CD4-positive, alpha-beta memory T cell (primary cell): ENCODE data around the gene ANKRD11. TPM values are rescaled to one million over a fixed set of nuclear protein-coding genes. Genes with fewer than 3 reads are reported as not detected.
"Not testable (repeated sequence)": the region's sequence is repeated elsewhere in the genome, so short reads cannot be mapped to it uniquely, and the experiment has no call there.

Experiments
- CTCF ChIA-PET: fragments of 350-600 bp; sonication (Branson Sonifier 250); formaldehyde crosslinking; loops from one replicate; lab custom pipeline; 2021; ENCODE audit warnings: inconsistent platforms; ENCODE audit not compliant: partially characterized antibody; lab: Charles Lee
- POLR2A ChIA-PET: fragments of 350-600 bp; sonication (Branson Sonifier 250); formaldehyde crosslinking; loops from one replicate; lab custom pipeline; 2021; ENCODE audit not compliant: partially characterized antibody; lab: Charles Lee
- DNase-seq, 5 donors: peaks; one replicate each; pipeline versions ENCODE4 v3.0.0 to v3.0.0-alpha.2; 2020 to 2022; ENCODE audit warnings: mixed read lengths in 1 of 5
- H3K27ac ChIP-seq: one replicate; pipeline ENCODE4 v1.7.0; 2013; ENCODE audit warnings: low read depth, low read length
- H3K27me3 ChIP-seq: 2 replicates; pipeline ENCODE4 v1.7.0; 2013; ENCODE audit warnings: mild to moderate bottlenecking, low read length, moderate library complexity; ENCODE audit not compliant: insufficient read depth
- H3K36me3 ChIP-seq: 2 replicates; pipeline ENCODE4 v1.7.0; 2013; ENCODE audit warnings: mild to moderate bottlenecking, low read length, moderate library complexity; ENCODE audit not compliant: insufficient read depth
- H3K4me1 ChIP-seq: 2 replicates; pipeline ENCODE4 v1.7.0; 2013; ENCODE audit warnings: mild to moderate bottlenecking, low read length, moderate library complexity; ENCODE audit not compliant: insufficient read depth
- H3K4me3 ChIP-seq, 2 donors: one replicate each; pipeline ENCODE4 v1.7.0; 2013; ENCODE audit warnings: low read length in 2 of 2, mild to moderate bottlenecking in 1 of 2
- H3K9me3 ChIP-seq, 2 donors: one replicate each; pipeline ENCODE4 v1.7.0; 2013; ENCODE audit warnings: low read length in 2 of 2, control low read depth in 1 of 2; ENCODE audit not compliant: control insufficient read depth in 1 of 2
- H3K27ac Mint-ChIP-seq, 7 donors: one replicate each; pipeline ENCODE4 v1.8.0; 2020 to 2021; ENCODE audit warnings: mixed read lengths in 7 of 7, mild to moderate bottlenecking in 6 of 7, inconsistent platforms in 3 of 7, moderate library complexity in 3 of 7
- H3K27me3 Mint-ChIP-seq, 2 donors: one replicate each; pipeline ENCODE4 v1.8.0; 2020 to 2021; ENCODE audit warnings: mixed read lengths in 2 of 2
- H3K36me3 Mint-ChIP-seq, 2 donors: one replicate each; pipeline ENCODE4 v1.8.0; 2020 to 2021; ENCODE audit warnings: mixed read lengths in 2 of 2, inconsistent platforms in 1 of 2, mild to moderate bottlenecking in 1 of 2
- H3K4me1 Mint-ChIP-seq, 4 donors: one replicate each; pipeline ENCODE4 v1.8.0; 2020 to 2021; ENCODE audit warnings: mixed read lengths in 4 of 4, mild to moderate bottlenecking in 1 of 4
- H3K4me3 Mint-ChIP-seq, 8 donors: one replicate each; pipeline ENCODE4 v1.8.0; 2020 to 2021; ENCODE audit warnings: mixed read lengths in 8 of 8, mild to moderate bottlenecking in 7 of 8, moderate library complexity in 6 of 8, inconsistent platforms in 3 of 8
- H3K9me3 Mint-ChIP-seq, 8 donors: one replicate each; pipeline ENCODE4 v1.8.0; 2020 to 2021; ENCODE audit warnings: mixed read lengths in 8 of 8, mild to moderate bottlenecking in 5 of 8, inconsistent platforms in 3 of 8, moderate library complexity in 1 of 8
- intact Hi-C: fragments of 100-400 bp; cut with micrococcal nuclease; formaldehyde crosslinking; loops from one replicate; pipeline ENCODE4 v1.15.1; 2023
- polyA plus RNA-seq, 2 donors: library from polyadenylated mRNA; unstranded; fragments of 300-500 nt; fragmentation: Illumina TruSeq; gene quantifications; one replicate each; pipeline ENCODE4 v1.2.3, GENCODE V29; 2021
- total RNA-seq, 2 experiments: library from RNA; stranded (reverse); gene quantifications; one replicate each; pipeline ENCODE4 v1.2.3, GENCODE V29; 2021

Gene ANKRD11
- total and polyA plus RNA-seq, 4 experiments from 2014 or later = 3.9 to 246 (median 140) TPM

DNA sequence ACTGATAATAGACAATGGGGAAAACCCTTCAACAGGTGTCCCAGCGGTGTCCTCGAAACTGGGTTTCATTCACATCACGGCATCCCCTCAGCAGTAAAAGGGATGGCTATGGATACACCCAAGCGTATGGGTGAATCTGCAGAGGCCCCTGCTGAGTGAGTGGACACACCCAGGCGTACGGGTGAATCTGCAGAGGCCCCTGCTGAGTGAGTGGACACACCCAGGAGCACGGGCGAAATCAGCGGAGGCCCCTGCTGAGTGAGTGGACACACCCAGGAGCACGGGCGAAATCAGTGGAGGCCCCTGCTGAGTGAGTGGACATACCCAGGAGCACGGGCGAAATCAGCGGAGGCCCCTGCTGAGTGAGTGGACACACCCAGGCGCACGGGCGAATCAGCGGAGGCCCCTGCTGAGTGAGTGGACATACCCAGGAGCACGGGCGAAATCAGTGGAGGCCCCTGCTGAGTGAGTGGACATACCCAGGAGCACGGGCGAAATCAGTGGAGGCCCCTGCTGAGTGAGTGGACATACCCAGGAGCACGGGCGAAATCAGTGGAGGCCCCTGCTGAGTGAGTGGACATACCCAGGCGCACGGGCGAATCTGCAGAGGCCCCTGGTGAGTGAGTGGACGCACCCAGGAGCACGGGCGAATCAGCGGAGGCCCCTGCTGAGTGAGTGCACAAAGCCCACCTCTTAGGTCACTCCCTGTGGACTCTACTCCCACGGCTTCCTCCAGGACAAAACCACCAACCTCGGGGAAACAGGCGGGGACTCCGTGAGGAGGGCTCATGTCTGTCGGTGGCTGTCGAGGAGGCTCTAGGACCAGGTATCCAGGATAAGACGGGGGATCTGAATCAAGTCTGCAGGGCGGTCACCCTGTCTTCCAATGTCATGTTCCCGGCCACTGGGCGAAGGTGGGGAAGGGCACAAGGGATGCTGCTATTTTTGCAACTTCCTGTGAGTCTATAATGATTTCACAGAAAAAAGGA is 161.7 kb downstream of the ANKRD11 start:
- POLR2A ChIA-PET = interaction anchor here (2.0 kb wide), 1 partner anchor 13 kb away, joined by 13 read pairs; no protein-coding TSS in a partner anchor
- H3K4me3 ChIP-seq, H3K36me3 ChIP-seq, intact Hi-C loops, DNase-seq, H3K27me3 Mint-ChIP-seq, H3K9me3 Mint-ChIP-seq, H3K9me3 ChIP-seq, H3K27ac ChIP-seq, H3K27me3 ChIP-seq: not testable (repeated sequence)
- H3K4me1 ChIP-seq = peaks cover 91% of the 10 kb centered on the region
- Mint-ChIP-seq H3K4me1 (peaks cover 57 to 92% (median 76%) of the 10 kb centered on the region in 4 donors), H3K36me3 (peaks cover 3 to 26% of the 10 kb centered on the region in 2 donors), H3K27ac (peak overlapping the region in 5 of 7 donors; percentile 19 to 91 (median 48)), H3K4me3 (peak overlapping the region in 3 of 8 donors; percentile 51 to 78 (median 53))
- CTCF ChIA-PET = interaction anchor here (1.0 to 2.7 kb wide), 2 partner anchors 9 to 39 kb away, joined by 3 to 7 read pairs; no protein-coding TSS in a partner anchor

DNA sequence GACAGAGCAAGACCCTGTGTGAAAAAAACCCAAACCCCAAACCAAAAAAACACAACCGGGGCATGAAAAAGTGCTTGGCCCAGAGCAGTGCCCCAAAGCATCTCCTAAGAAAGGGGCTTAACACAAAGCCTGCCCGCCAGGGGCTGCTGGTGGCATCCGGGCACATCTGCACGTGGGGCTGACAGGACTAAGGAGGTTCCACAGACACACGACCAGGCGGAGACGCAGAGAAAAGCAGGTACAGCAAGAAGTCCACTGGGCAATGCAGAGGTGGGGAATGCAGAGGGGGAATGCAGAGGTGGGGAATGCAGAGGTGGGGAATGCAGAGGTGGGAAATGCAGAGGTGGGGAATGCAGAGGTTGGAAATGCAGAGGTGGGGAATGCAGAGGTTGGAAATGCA is 163.6 kb downstream of the ANKRD11 start:
- peak overlapping the region; percentile 0 for H3K27ac ChIP-seq
- POLR2A ChIA-PET = interaction anchor here (1.1 to 1.8 kb wide), 2 partner anchors 11 to 13 kb away, joined by 3 to 15 read pairs; no protein-coding TSS in a partner anchor

GRCh38 chr16:89325861-89326471 is 164.4 kb downstream of the ANKRD11 start:
- peak overlapping the region; percentile 0 for H3K27ac ChIP-seq
- Mint-ChIP-seq H3K4me3 (peak overlapping the region in 6 of 8 donors; percentile 17 to 71 (median 62)), H3K27ac (peak overlapping the region; percentile 28 to 91 (median 84)), H3K27me3 (no peaks in the 10 kb centered on the region), H3K36me3 (peaks cover 6 to 31% of the 10 kb centered on the region in 2 donors), H3K4me1 (peaks cover 63 to 90% (median 78%) of the 10 kb centered on the region in 4 donors), H3K9me3 (peaks cover 0 to 4% (median 0%) of the 10 kb centered on the region in 8 donors)
- H3K36me3 ChIP-seq = no peaks in the 10 kb centered on the region
- H3K4me3 ChIP-seq = no peak overlapping the region
- peak in 2 of 5 donors; percentile 15 to 64 for DNase-seq
- intact Hi-C loops = no loop called here
- H3K27me3 ChIP-seq = no peaks in the 10 kb centered on the region
- ChIA-PET POLR2A (interaction anchor here (0.6 to 1.8 kb wide), 3 partner anchors 10 to 30 kb away, joined by 3 to 15 read pairs (median 3); no protein-coding TSS in a partner anchor), CTCF (interaction anchor here (0.9 to 2.7 kb wide), 4 partner anchors 10 to 184 kb away, joined by 3 to 7 read pairs (median 3); no protein-coding TSS in a partner anchor)
- no peaks in the 10 kb centered on the region for H3K9me3 ChIP-seq
- H3K4me1 ChIP-seq = peaks cover 93% of the 10 kb centered on the region

More for the DNA sequence above, 163.6 kb downstream of the ANKRD11 start:
- CTCF ChIA-PET = interaction anchor here (1.2 to 2.7 kb wide), 3 partner anchors 11 to 184 kb away, joined by 3 to 7 read pairs (median 3); no protein-coding TSS in a partner anchor
- Histone ChIP-seq H3K36me3 (no peaks in the 10 kb centered on the region), H3K4me1 (peaks cover 94% of the 10 kb centered on the region), H3K4me3 (no peak overlapping the region), H3K9me3 (no peaks in the 10 kb centered on the region), H3K27me3 (no peaks in the 10 kb centered on the region)
- Mint-ChIP-seq H3K4me3 (peak overlapping the region in 2 of 8 donors; percentile 54 to 61), H3K27me3 (no peaks in the 10 kb centered on the region), H3K9me3 (peaks cover 0 to 4% (median 0%) of the 10 kb centered on the region in 8 donors), H3K36me3 (peaks cover 6 to 31% of the 10 kb centered on the region in 2 donors), H3K27ac (peak overlapping the region in 3 of 7 donors; percentile 41 to 91 (median 72)), H3K4me1 (peaks cover 65 to 92% (median 80%) of the 10 kb centered on the region in 4 donors)
- intact Hi-C loops = no loop called here
- no peak for DNase-seq

GRCh38 chr16:89324056-89325010 is 166.0 kb downstream of the ANKRD11 start:
- Mint-ChIP-seq H3K9me3 (peaks cover 0 to 4% (median 0%) of the 10 kb centered on the region in 8 donors), H3K27ac (peak overlapping the region; percentile 66 to 92 (median 84)), H3K36me3 (peaks cover 6 to 33% of the 10 kb centered on the region in 2 donors), H3K27me3 (no peaks in the 10 kb centered on the region), H3K4me3 (peak overlapping the region; percentile 45 to 83 (median 67)), H3K4me1 (peaks cover 65 to 91% (median 81%) of the 10 kb centered on the region in 4 donors)
- H3K27ac ChIP-seq = no peak overlapping the region
- H3K4me3 ChIP-seq = no peak overlapping the region
- no peak for DNase-seq
- intact Hi-C loops = no loop called here
- H3K9me3 ChIP-seq = no peaks in the 10 kb centered on the region
- H3K27me3 ChIP-seq = no peaks in the 10 kb centered on the region
- peaks cover 94% of the 10 kb centered on the region for H3K4me1 ChIP-seq
- no peaks in the 10 kb centered on the region for H3K36me3 ChIP-seq
- CTCF ChIA-PET = interaction anchor here (1.3 kb wide), 1 partner anchor 36 kb away, joined by 3 read pairs; no protein-coding TSS in a partner anchor
- POLR2A ChIA-PET = interaction anchor here (1.0 to 1.7 kb wide), 4 partner anchors 9 to 376 kb away, joined by 3 to 16 read pairs (median 4); no protein-coding TSS in a partner anchor

GRCh38 chr16:89323120-89323960 is 167.0 kb downstream of the ANKRD11 start:
- Mint-ChIP-seq H3K4me3 (peak overlapping the region in 7 of 8 donors; percentile 52 to 83 (median 68)), H3K36me3 (peaks cover 6 to 30% of the 10 kb centered on the region in 2 donors), H3K27me3 (no peaks in the 10 kb centered on the region), H3K27ac (peak overlapping the region; percentile 66 to 92 (median 78)), H3K9me3 (peaks cover 0 to 5% (median 0%) of the 10 kb centered on the region in 8 donors), H3K4me1 (peaks cover 70 to 96% (median 85%) of the 10 kb centered on the region in 4 donors)
- intact Hi-C loops = no loop called here
- DNase-seq = no peak
- H3K4me1 ChIP-seq = peaks cover 97% of the 10 kb centered on the region
- no peak overlapping the region for H3K27ac ChIP-seq
- H3K36me3 ChIP-seq = no peaks in the 10 kb centered on the region
- H3K4me3 ChIP-seq = no peak overlapping the region
- POLR2A ChIA-PET = interaction anchor here (1.0 to 1.7 kb wide), 4 partner anchors 8 to 143 kb away, joined by 3 to 16 read pairs (median 4); no protein-coding TSS in a partner anchor
- no peaks in the 10 kb centered on the region for H3K9me3 ChIP-seq
- CTCF ChIA-PET = interaction anchor here (1.3 kb wide), 1 partner anchor 35 kb away, joined by 3 read pairs; no protein-coding TSS in a partner anchor
- H3K27me3 ChIP-seq = no peaks in the 10 kb centered on the region
